Psoas muscle (tissue), 8 donors: ENCODE measurements around the gene STUM. TPM values are rescaled to one million over a fixed set of nuclear protein-coding genes. Genes with fewer than 3 reads are reported as not detected.

Experiments used
- ATAC-seq, 4 donors: fragments of 200-7000 bp; cut with Tn5 transposase; one replicate each; pipeline ENCODE4 v1.9.1; 2020; ENCODE audit warnings: moderate library complexity in 3 of 4, mild to moderate bottlenecking in 2 of 4
- DNase-seq, 2 donors: peaks; one replicate each; pipeline ENCODE4 v3.0.0-alpha.2; 2020
- H3K27ac ChIP-seq: fragments of 200-600 bp; one replicate; pipeline ENCODE4 v1.8.0; 2022
- H3K27me3 ChIP-seq, 3 donors: fragments of 200-600 bp in 1 of 3; one replicate each; pipeline versions ENCODE4 v1.6.1 to v1.8.0; 2013 to 2022; ENCODE audit warnings: low read length in 2 of 3, mild to moderate bottlenecking in 2 of 3, moderate library complexity in 1 of 3; ENCODE audit not compliant: insufficient read depth in 3 of 3
- H3K36me3 ChIP-seq, 2 donors: fragments of 200-600 bp in 1 of 2; one replicate each; pipeline versions ENCODE4 v1.6.1 to v1.8.0; 2013 to 2022; ENCODE audit warnings: low read depth in 1 of 2, mild to moderate bottlenecking in 1 of 2, moderate library complexity in 1 of 2; ENCODE audit not compliant: insufficient read depth in 1 of 2
- H3K4me1 ChIP-seq: fragments of 200-600 bp; one replicate; pipeline ENCODE4 v1.8.0; 2022
- H3K4me3 ChIP-seq: fragments of 200-600 bp; one replicate; pipeline ENCODE4 v1.8.0; 2022; ENCODE audit warnings: mild to moderate bottlenecking
- H3K9me3 ChIP-seq: fragments of 200-600 bp; one replicate; pipeline ENCODE4 v1.8.0; 2022
- CTCF ChIP-seq: fragments of 200-600 bp; IDR thresholded peaks from one replicate; pipeline ENCODE4 v1.8.0; 2022; ENCODE audit warnings: antibody characterized with exemption
- WGBS, 3 donors: extraction: QIAGEN DNeasy Blood & Tissue Kit; methylation state at CpG; one replicate each; pipeline versions ENCODE4 v1.1.6 to v1.1.7; 2013; 5-methylcytosine and 5-hydroxymethylcytosine counted together
- intact Hi-C, 2 donors: fragments of 100-400 bp; cut with DNase I; formaldehyde crosslinking; loops; one replicate each; pipeline versions ENCODE4 v1.11.0 to v1.14.2; 2022
- polyA plus RNA-seq, 3 donors: library from polyadenylated mRNA; stranded (reverse); fragments of 200-250 nt; gene quantifications; one replicate each; pipeline ENCODE4 v1.2.3, GENCODE V29; 2013
- total RNA-seq, 4 donors: library from RNA; stranded (reverse); fragmentation: NEBNext Ultra II Directional in 2 of 4; extraction: Animal tissue kit (Norgen Biotek cat#: 25700) in 2 of 4; gene quantifications; one replicate each; pipeline versions ENCODE4 v1.2.1 to v1.2.4, GENCODE V29; 2021 to 2023
- donor health status: healthy with polysubstance abuse.
- donor health status: DM: no; HTN: no; CAD: no; lungs with moderate emphysema.
- donor health status: Bipolar disorder and iron deficiency.
- donor health status: healthy.
- donor health status: DM: yes; HTN: yes; CAD: no.
- donor health status: DM: no; HTN: no; CAD: no.
- donor health status: DM: no; HTN: no; CAD: no.
- donor health status: DM: yes; HTN: yes; CAD: no.

The STUM gene
- total and polyA plus RNA-seq, 7 donors = 0.34 to 1.5 (median 0.96) TPM

- Histone ChIP-seq H3K9me3 (no peaks in the 10 kb centered on the region), H3K27ac (no peak overlapping the region), H3K4me1 (no peaks in the 10 kb centered on the region), H3K36me3 (no peaks in the 10 kb centered on the region), H3K4me3 (no peak overlapping the region), H3K27me3 (no peaks in the 10 kb centered on the region)
- no peak for ATAC-seq
- intact Hi-C loops = no loop called here
- WGBS, 3 donors = 69 to 77% (median 72%) methylated on average over 15 of the region's 15 CpGs
- no peak for TF ChIP-seq CTCF
- DNase-seq = no peak
Observed at GRCh38 chr1:226577401-226578180, 29.0 kb downstream of the STUM start.

- ATAC-seq (no peak), DNase-seq (no peak)
- Histone ChIP-seq H3K9me3 (no peaks in the 10 kb centered on the region), H3K4me3 (no peak overlapping the region), H3K36me3 (no peaks in the 10 kb centered on the region), H3K27ac (no peak overlapping the region), H3K27me3 (no peaks in the 10 kb centered on the region), H3K4me1 (no peaks in the 10 kb centered on the region)
- intact Hi-C loops = no loop called here
- 68 to 82% (median 71%) methylated on average over 11 of the region's 11 CpGs for WGBS, 3 donors
- no peak for TF ChIP-seq CTCF
Observed at GRCh38 chr1:226578946-226579578, 30.5 kb downstream of the STUM start.

- peak in 1 of 2 donors; percentile 17 for DNase-seq
- WGBS, 3 donors = 91 to 97% (median 96%) methylated on average over 6 of the region's 6 CpGs
Observed at GRCh38 chr1:226579781-226580323, 31.3 kb downstream of the STUM start.

GRCh38 chr1:226580625-226581270, 32.2 kb downstream of the STUM start:
- Histone ChIP-seq H3K27me3 (no peaks in the 10 kb centered on the region), H3K9me3 (no peaks in the 10 kb centered on the region), H3K4me1 (no peaks in the 10 kb centered on the region), H3K36me3 (no peaks in the 10 kb centered on the region), H3K4me3 (no peak overlapping the region), H3K27ac (no peak overlapping the region)
- WGBS, 3 donors = 58 to 69% (median 65%) methylated on average over 6 of the region's 6 CpGs
- DNase-seq (no peak), ATAC-seq (no peak)
- no peak for TF ChIP-seq CTCF
- intact Hi-C loops = no loop called here

More at GRCh38 chr1:226579781-226580323, 31.3 kb downstream of the STUM start:
- intact Hi-C loops = no loop called here
- TF ChIP-seq CTCF = no peak
- H3K9me3 ChIP-seq = no peaks in the 10 kb centered on the region
- H3K36me3 ChIP-seq = no peaks in the 10 kb centered on the region
- ATAC-seq = no peak
- no peak overlapping the region for H3K27ac ChIP-seq
- no peaks in the 10 kb centered on the region for H3K4me1 ChIP-seq
- no peak overlapping the region for H3K4me3 ChIP-seq
- H3K27me3 ChIP-seq = no peaks in the 10 kb centered on the region
